Mesendoderm (in vitro differentiated cells): ENCODE data around the gene TET1. TPM values are rescaled to one million over a fixed set of nuclear protein-coding genes. Genes with fewer than 3 reads are reported as not detected.

Source experiments
- small RNA-seq: library from polyadenylated mRNA; stranded (forward); fragments of <200 nt; extraction: miRNeasy Mini kit (QIAGEN cat#:217004); gene quantifications from one replicate; pipeline ENCODE3, GENCODE V24; 2013; ENCODE audit not compliant: insufficient read depth

The TET1 gene

Small RNAs within 50 kb of the gene (small RNA-seq; reads per million reads assigned to genes)
- not detected for gene RF00019
